GM12864 (cell line): ENCODE results near the gene ZNF532.
"Not testable (repeated sequence)": the region's sequence is repeated elsewhere in the genome, so short reads cannot be mapped to it uniquely, and the experiment has no call there.

Experiments
- DNase-seq: peaks from one replicate; pipeline ENCODE4 v3.0.0-alpha.2; 2011; ENCODE audit warnings: low read depth
- H3K4me3 ChIP-seq: 2 replicates; pipeline ENCODE4 v1.5.1; 2011; ENCODE audit warnings: mild to moderate bottlenecking, low read depth, low read length, control low read depth
- TF ChIP-seq, protein P1 (sequence below): IDR thresholded peaks from 2 replicates; pipeline ENCODE4 v1.5.1; 2011; ENCODE audit warnings: low read depth, mild to moderate bottlenecking, moderate library complexity, low read length, control low read depth, inconsistent platforms; ENCODE audit errors: missing control alignments

The ZNF532 gene, protein sequence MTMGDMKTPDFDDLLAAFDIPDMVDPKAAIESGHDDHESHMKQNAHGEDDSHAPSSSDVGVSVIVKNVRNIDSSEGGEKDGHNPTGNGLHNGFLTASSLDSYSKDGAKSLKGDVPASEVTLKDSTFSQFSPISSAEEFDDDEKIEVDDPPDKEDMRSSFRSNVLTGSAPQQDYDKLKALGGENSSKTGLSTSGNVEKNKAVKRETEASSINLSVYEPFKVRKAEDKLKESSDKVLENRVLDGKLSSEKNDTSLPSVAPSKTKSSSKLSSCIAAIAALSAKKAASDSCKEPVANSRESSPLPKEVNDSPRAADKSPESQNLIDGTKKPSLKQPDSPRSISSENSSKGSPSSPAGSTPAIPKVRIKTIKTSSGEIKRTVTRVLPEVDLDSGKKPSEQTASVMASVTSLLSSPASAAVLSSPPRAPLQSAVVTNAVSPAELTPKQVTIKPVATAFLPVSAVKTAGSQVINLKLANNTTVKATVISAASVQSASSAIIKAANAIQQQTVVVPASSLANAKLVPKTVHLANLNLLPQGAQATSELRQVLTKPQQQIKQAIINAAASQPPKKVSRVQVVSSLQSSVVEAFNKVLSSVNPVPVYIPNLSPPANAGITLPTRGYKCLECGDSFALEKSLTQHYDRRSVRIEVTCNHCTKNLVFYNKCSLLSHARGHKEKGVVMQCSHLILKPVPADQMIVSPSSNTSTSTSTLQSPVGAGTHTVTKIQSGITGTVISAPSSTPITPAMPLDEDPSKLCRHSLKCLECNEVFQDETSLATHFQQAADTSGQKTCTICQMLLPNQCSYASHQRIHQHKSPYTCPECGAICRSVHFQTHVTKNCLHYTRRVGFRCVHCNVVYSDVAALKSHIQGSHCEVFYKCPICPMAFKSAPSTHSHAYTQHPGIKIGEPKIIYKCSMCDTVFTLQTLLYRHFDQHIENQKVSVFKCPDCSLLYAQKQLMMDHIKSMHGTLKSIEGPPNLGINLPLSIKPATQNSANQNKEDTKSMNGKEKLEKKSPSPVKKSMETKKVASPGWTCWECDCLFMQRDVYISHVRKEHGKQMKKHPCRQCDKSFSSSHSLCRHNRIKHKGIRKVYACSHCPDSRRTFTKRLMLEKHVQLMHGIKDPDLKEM (N-terminal part only)

DNA sequence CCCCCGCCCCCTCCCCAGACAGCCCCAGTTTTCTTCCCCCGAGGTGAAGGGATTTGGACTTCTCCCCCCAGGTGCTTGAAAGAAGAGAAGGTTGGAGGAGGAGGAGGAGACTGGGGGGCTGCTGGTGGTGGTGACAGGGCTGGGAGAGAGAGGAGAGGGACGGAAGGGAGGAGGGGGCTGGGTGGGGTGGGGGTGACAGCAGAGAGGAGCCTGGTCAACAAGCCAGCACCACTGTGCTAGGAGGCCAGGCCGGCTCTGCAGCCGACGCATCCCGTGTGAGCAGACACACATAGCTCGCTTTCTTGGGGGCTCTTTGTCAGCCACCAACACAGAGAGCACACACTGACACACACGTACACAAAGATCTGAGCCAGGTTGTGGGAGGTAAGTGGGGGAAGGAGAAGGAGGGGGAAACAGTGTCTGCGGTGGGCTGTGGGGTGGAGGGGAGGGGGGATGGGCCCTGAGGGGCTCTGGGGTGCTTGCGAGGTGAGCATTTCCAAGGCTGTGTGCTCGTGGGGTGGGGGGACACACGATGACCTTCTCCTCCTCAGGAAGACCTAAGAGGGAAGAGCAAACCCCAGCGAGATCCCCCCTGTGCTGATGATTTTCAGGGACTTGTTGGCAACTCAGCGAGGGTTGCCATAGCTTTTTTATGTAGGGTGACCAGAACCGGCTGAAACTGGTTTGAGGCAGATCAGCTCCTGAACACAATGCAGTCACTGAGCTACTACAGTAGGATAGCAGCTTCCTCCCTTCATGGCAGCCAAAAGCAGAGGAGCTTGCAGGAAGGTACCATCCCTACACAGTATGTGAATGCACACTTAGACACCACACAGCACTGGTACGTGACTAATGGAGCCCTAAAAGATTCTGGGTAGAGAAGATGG, at the start of gene ZNF532:
Gene ZNF532 (plus strand): TSS at position 732 of the 887 bp plus-strand sequence. CDS start 53,411 bp downstream, outside the sequence.
- DNase-seq = no peak

GRCh38 chr18:58819051-58819450, 45.6 kb upstream of the ZNF532 start:
- TF ChIP-seq, protein P1, sequence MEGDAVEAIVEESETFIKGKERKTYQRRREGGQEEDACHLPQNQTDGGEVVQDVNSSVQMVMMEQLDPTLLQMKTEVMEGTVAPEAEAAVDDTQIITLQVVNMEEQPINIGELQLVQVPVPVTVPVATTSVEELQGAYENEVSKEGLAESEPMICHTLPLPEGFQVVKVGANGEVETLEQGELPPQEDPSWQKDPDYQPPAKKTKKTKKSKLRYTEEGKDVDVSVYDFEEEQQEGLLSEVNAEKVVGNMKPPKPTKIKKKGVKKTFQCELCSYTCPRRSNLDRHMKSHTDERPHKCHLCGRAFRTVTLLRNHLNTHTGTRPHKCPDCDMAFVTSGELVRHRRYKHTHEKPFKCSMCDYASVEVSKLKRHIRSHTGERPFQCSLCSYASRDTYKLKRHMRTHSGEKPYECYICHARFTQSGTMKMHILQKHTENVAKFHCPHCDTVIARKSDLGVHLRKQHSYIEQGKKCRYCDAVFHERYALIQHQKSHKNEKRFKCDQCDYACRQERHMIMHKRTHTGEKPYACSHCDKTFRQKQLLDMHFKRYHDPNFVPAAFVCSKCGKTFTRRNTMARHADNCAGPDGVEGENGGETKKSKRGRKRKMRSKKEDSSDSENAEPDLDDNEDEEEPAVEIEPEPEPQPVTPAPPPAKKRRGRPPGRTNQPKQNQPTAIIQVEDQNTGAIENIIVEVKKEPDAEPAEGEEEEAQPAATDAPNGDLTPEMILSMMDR = no peak
- no peak overlapping the region for H3K4me3 ChIP-seq
- DNase-seq = no peak

More for the DNA sequence above, at the start of gene ZNF532:
- TF ChIP-seq, protein P1 = no peak
- H3K4me3 ChIP-seq = no peak within 1 kb of the TSS

- no peak overlapping the region for H3K4me3 ChIP-seq
- no peak for DNase-seq
- TF ChIP-seq, protein P1 = no peak
Measured at GRCh38 chr18:58820251-58820650, 44.4 kb upstream of the ZNF532 start.

GRCh38 chr18:58822944-58823343, 41.7 kb upstream of the ZNF532 start:
- H3K4me3 ChIP-seq = no peak overlapping the region
- no peak for DNase-seq
- TF ChIP-seq, protein P1 = no peak

DNA sequence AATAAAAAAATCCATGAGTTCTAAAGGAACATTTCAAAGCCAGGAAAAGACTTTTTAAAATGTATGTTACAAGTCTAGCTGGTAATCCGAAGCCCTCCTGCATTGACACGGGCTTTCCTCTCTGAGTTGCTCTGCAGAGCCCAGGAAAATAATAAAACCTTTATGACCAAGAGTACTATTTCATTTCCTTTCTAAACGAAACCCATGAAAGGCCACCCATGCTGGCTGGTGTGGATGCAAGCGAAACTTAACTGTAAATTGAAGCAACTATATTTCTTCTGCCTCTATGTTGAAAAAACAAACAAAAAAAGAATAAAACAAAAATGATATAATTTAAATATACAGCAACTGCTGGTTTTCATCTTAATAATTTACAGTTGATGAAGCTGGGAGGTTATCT, 41.3 kb upstream of the ZNF532 start:
- no peak for DNase-seq
- no peak overlapping the region for H3K4me3 ChIP-seq
- TF ChIP-seq, protein P1 = no peak

DNA sequence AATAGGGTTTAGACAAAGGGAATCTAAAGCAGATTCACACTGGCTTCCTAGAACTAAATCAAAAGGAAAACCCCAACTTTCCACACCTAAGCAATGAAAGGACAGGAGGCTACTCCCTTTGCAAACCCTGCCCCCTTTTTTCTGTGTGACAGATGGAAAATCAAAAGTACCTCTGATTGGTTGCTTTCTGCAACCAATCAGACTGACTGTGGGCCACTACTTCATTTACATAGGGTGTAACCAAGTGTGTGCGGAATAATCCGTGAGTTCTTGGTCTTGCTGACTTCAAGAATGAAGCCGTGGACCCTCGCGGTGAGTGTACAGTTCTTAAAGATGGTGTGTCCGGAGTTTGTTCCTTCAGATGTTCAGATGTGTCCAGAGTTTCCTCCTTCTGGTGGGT, 37.8 kb upstream of the ZNF532 start:
- H3K4me3 ChIP-seq, DNase-seq: not testable (repeated sequence)
